GM21360 (cell line): ENCODE results near the gene COL6A5.
"Not testable (repeated sequence)": the region's sequence is repeated elsewhere in the genome, so short reads cannot be mapped to it uniquely, and the experiment has no call there.

Experiments
- ATAC-seq: cut with Tn5 transposase; IDR thresholded peaks from one replicate; pipeline ENCODE4 v1.9.1; 2021; ENCODE audit warnings: mild to moderate bottlenecking, moderate library complexity; ENCODE audit not compliant: unreplicated experiment

The COL6A5 gene

GRCh38 chr3:130345487-130346079 is at the start of gene COL6A5:
COL6A5 (plus strand) TSS chr3:130345672; CDS start chr3:130373639, 27,967 bp downstream.
- ATAC-seq: no peak

GRCh38 chr3:130299531-130299930 is 45.9 kb upstream of the COL6A5 start:
- ATAC-seq: no peak

- no peak for ATAC-seq
These were observed 44.6 kb upstream of the COL6A5 start for GRCh38 chr3:130300888-130301287.

GRCh38 chr3:130310109-130310508 is 35.4 kb upstream of the COL6A5 start:
- ATAC-seq: no peak

GRCh38 chr3:130312374-130312773 is 33.1 kb upstream of the COL6A5 start:
- no peak for ATAC-seq

- no peak for ATAC-seq
These were observed 29.3 kb upstream of the COL6A5 start for GRCh38 chr3:130316169-130316568.

GRCh38 chr3:130323503-130323902 is 22.0 kb upstream of the COL6A5 start:
- ATAC-seq: no peak

- ATAC-seq: no peak
These were observed 4.7 kb upstream of the COL6A5 start for GRCh38 chr3:130340766-130341165.

- no peak for ATAC-seq
These were observed 4.1 kb upstream of the COL6A5 start for GRCh38 chr3:130341388-130341787.

- ATAC-seq: no peak
These were observed 3.6 kb upstream of the COL6A5 start for GRCh38 chr3:130341882-130342281.

GRCh38 chr3:130342821-130343661 is 2.4 kb upstream of the COL6A5 start:
- no peak for ATAC-seq

- not testable (repeated sequence) for ATAC-seq
These were observed 2.8 kb downstream of the COL6A5 start for GRCh38 chr3:130348258-130348657.

- ATAC-seq: no peak
These were observed 9.0 kb downstream of the COL6A5 start for GRCh38 chr3:130354430-130354829.

- no peak for ATAC-seq
These were observed 28.6 kb downstream of the COL6A5 start for GRCh38 chr3:130374033-130374432.

- no peak for ATAC-seq
These were observed 29.4 kb downstream of the COL6A5 start for GRCh38 chr3:130374908-130375307.

GRCh38 chr3:130377960-130378676 is 32.6 kb downstream of the COL6A5 start:
- ATAC-seq: no peak

- ATAC-seq: no peak
These were observed 33.3 kb downstream of the COL6A5 start for GRCh38 chr3:130378677-130379191.

GRCh38 chr3:130379274-130379673 is 33.8 kb downstream of the COL6A5 start:
- ATAC-seq: no peak

GRCh38 chr3:130380398-130380797 is 34.9 kb downstream of the COL6A5 start:
- no peak for ATAC-seq

- ATAC-seq: no peak
These were observed 38.0 kb downstream of the COL6A5 start for GRCh38 chr3:130383424-130383823.

- ATAC-seq: no peak
These were observed 39.1 kb downstream of the COL6A5 start for GRCh38 chr3:130384476-130385025.
